Esophagus (tissue), 2 donors: Measurements from ENCODE around the gene DCTN4. TPM values are rescaled to one million over a fixed set of nuclear protein-coding genes. Genes with fewer than 3 reads are reported as not detected.

Source experiments
- H3K27ac ChIP-seq, 2 donors: one replicate each; pipeline ENCODE4 v1.5.1; 2013; ENCODE audit warnings: low read depth in 2 of 2, mild to moderate bottlenecking in 2 of 2, inconsistent platforms in 1 of 2, low read length in 1 of 2, moderate library complexity in 1 of 2
- H3K27me3 ChIP-seq, 2 donors: one replicate each; pipeline ENCODE4 v1.6.1; 2013; ENCODE audit warnings: low read length in 2 of 2, control low read depth in 1 of 2, mild to moderate bottlenecking in 1 of 2; ENCODE audit not compliant: insufficient read depth in 2 of 2, control insufficient read depth in 1 of 2
- H3K36me3 ChIP-seq, 2 donors: one replicate each; pipeline ENCODE4 v1.6.1; 2013; ENCODE audit warnings: low read length in 1 of 2; ENCODE audit not compliant: control insufficient read depth in 2 of 2, insufficient read depth in 2 of 2
- H3K4me1 ChIP-seq, 2 donors: one replicate each; pipeline ENCODE4 v1.6.1; 2013; ENCODE audit warnings: low read length in 1 of 2; ENCODE audit not compliant: control insufficient read depth in 2 of 2, insufficient read depth in 2 of 2
- H3K4me3 ChIP-seq, 2 donors: one replicate each; pipeline ENCODE4 v1.5.1; 2013; ENCODE audit warnings: low read length in 2 of 2, mild to moderate bottlenecking in 2 of 2, low read depth in 1 of 2, moderate library complexity in 1 of 2
- H3K9me3 ChIP-seq, 2 donors: one replicate each; pipeline ENCODE4 v1.6.1; 2013; ENCODE audit warnings: mild to moderate bottlenecking in 2 of 2, low read depth in 1 of 2, low read length in 1 of 2, moderate library complexity in 1 of 2; ENCODE audit not compliant: control insufficient read depth in 2 of 2, insufficient read depth in 1 of 2
- WGBS, 2 donors: extraction: QIAGEN DNeasy Blood & Tissue Kit; methylation state at CpG; one replicate each; pipeline ENCODE4 v1.1.7; 2013; 5-methylcytosine and 5-hydroxymethylcytosine counted together
- polyA plus RNA-seq, 2 donors: library from polyadenylated mRNA; stranded (reverse); fragments of 200-250 nt; gene quantifications; one replicate each; pipeline ENCODE4 v1.2.3, GENCODE V29; 2013
- donor health status: healthy with polysubstance abuse.
- donor health status: Bipolar disorder and iron deficiency.

The DCTN4 gene
- polyA plus RNA-seq, 2 donors, result 15.5 to 15.7 TPM

DNA sequence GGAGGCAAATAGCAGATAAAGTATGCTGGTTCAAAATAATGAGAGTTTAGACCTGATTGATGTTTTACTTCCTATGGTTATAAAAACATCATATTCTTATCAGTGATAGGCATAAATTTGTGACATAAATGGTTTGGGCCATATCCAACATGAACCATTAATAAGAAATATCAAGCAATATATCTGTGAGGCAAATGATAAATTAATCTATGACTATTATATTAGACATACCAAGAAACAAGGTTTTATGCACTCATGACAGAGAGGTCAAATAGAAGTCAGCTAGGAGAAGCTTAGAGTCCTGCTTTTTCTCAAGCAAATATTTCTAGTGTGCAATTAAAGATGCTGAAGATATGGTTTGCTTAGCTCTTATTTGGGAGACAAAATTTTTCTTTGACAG, 30.2 kb upstream of the DCTN4 start:
- Histone ChIP-seq H3K4me3 (no peak overlapping the region), H3K27me3 (no peaks in the 10 kb centered on the region), H3K27ac (no peak overlapping the region), H3K36me3 (no peaks in the 10 kb centered on the region), H3K9me3 (no peaks in the 10 kb centered on the region), H3K4me1 (peaks cover 0 to 6% of the 10 kb centered on the region in 2 donors)

DNA sequence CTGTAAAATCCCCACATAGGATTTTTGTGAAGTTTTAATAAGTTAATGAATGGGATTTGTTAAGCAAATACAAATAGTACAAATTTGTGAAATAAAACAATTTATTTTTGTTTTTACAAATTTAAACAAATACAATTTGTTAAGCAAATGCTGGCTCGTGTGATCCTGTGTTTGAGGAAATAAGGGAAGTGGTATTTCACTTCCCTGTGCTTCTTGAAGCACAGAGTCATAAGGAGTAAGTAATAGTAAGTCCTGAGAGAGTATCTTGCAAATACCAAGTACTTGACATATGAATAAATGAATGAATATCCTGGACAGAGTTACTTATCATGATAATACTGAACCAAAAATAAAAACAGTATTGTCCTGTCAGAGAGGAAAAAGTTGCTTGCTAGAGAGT, 28.8 kb upstream of the DCTN4 start:
- H3K4me3 ChIP-seq, result no peak overlapping the region
- 38 to 42% methylated on average over 1 of the region's 1 CpG for whole genome bisulfite sequencing, 2 donors
- H3K36me3 ChIP-seq, result no peaks in the 10 kb centered on the region
- H3K27ac ChIP-seq, result no peak overlapping the region
- no peaks in the 10 kb centered on the region for H3K27me3 ChIP-seq
- peaks cover 0 to 11% of the 10 kb centered on the region in 2 donors for H3K4me1 ChIP-seq
- H3K9me3 ChIP-seq, result no peaks in the 10 kb centered on the region

DNA sequence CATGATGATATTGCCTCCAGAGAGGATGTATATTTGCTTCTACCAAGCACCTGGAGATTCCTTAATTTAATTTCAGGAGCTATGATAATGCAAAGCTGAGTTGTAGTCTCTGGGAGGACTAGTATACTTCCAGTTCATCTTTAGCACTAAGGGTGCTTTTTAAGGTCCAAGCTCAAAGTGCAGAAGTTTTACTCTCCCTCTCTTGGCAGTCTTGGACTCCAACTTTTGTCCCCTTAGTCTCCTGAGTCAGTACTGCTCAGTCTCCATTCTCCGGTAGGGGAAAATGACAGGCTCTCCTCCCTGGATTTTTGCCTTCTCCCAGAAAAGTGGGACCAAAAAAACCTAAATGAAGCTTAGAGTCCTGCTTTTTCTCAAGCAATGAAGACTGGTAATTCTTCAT, 28.1 kb upstream of the DCTN4 start:
- Histone ChIP-seq H3K27ac (no peak overlapping the region), H3K36me3 (no peaks in the 10 kb centered on the region), H3K4me1 (peaks cover 2 to 11% of the 10 kb centered on the region in 2 donors), H3K27me3 (no peaks in the 10 kb centered on the region), H3K4me3 (no peak overlapping the region), H3K9me3 (no peaks in the 10 kb centered on the region)
- 86 to 90% methylated on average over 1 of the region's 1 CpG for WGBS, 2 donors

DNA sequence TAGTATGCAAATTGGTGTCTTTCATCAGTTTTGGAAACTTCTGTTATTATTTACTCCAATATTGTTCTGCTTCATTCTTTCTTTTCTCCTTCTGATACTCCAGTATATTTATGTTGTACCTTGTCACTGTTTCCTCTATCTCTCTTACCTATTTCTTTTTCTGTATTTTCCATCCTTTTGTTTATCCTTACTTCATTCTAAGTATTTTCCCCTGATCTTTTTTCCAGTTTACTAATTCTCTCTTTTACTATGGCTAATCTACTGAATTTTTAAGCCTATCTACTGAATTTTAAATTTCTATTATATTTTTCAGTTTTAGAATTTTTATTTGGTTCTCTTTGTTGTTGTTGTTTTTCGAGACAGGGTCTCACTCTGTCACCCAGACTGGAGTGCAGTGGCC, 27.1 kb upstream of the DCTN4 start:
- H3K4me3 ChIP-seq, result no peak overlapping the region
- H3K4me1 ChIP-seq, result peaks cover 2 to 16% of the 10 kb centered on the region in 2 donors
- WGBS, 2 donors, result 98 to 100% methylated on average over 1 of the region's 1 CpG
- H3K9me3 ChIP-seq, result no peaks in the 10 kb centered on the region
- no peaks in the 10 kb centered on the region for H3K36me3 ChIP-seq
- no peaks in the 10 kb centered on the region for H3K27me3 ChIP-seq
- H3K27ac ChIP-seq, result no peak overlapping the region

DNA sequence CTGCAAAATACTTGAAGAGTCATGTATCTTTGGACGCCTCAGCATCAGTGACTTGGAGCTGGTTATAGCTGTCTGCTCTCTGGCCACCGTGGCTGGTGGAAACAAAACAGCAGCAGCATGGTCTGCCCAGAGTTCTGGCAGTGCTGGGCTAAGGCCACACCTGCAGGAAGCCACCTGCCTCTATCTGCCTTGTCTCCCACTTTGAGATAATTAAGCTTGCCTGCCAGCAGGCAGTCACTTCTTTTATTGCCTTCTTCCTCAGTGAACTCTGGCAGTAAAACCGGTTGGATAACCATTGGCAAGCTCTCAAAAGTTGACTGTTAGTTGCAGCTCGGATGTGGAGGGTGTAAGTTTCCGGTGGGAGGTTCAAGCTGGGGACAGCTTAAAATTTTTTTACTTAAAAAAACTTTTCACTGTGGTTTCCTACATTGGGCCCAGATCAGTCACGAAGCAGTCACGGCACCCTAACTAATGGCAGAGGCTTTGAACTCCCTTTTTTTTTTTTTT, 24.7 kb upstream of the DCTN4 start:
- Histone ChIP-seq H3K27ac (peak overlapping the region; percentile 95 to 96), H3K4me1 (peaks cover 8 to 21% of the 10 kb centered on the region in 2 donors), H3K4me3 (no peak overlapping the region), H3K36me3 (no peaks in the 10 kb centered on the region), H3K9me3 (no peaks in the 10 kb centered on the region), H3K27me3 (no peaks in the 10 kb centered on the region)
- 1 to 3% methylated on average over 7 of the region's 7 CpGs for WGBS, 2 donors

DNA sequence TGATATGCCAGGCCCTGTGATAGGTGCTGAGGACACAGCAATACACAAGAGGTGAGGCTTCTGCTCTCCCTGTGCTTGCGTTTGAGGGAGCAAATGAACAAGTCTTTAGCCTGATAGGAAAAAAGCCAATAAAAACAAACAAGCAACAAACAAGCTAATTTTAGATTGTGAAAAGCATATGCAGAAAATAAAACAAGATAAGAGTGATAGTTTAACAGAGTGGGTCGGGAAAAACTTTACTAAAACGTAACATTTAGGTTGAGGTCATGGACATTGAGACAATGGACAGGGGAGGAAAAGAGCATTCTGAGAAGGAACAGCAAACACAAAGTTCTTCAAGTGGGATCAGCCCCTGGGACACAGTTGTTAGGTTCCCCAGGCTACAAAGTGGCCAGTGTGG, 24.0 kb upstream of the DCTN4 start:
- Histone ChIP-seq H3K4me3 (no peak overlapping the region), H3K4me1 (peaks cover 8 to 21% of the 10 kb centered on the region in 2 donors), H3K36me3 (no peaks in the 10 kb centered on the region), H3K27me3 (no peaks in the 10 kb centered on the region), H3K9me3 (no peaks in the 10 kb centered on the region), H3K27ac (peak overlapping the region; percentile 95 to 96)
- WGBS, 2 donors, result 42 to 49% methylated on average over 3 of the region's 3 CpGs

DNA sequence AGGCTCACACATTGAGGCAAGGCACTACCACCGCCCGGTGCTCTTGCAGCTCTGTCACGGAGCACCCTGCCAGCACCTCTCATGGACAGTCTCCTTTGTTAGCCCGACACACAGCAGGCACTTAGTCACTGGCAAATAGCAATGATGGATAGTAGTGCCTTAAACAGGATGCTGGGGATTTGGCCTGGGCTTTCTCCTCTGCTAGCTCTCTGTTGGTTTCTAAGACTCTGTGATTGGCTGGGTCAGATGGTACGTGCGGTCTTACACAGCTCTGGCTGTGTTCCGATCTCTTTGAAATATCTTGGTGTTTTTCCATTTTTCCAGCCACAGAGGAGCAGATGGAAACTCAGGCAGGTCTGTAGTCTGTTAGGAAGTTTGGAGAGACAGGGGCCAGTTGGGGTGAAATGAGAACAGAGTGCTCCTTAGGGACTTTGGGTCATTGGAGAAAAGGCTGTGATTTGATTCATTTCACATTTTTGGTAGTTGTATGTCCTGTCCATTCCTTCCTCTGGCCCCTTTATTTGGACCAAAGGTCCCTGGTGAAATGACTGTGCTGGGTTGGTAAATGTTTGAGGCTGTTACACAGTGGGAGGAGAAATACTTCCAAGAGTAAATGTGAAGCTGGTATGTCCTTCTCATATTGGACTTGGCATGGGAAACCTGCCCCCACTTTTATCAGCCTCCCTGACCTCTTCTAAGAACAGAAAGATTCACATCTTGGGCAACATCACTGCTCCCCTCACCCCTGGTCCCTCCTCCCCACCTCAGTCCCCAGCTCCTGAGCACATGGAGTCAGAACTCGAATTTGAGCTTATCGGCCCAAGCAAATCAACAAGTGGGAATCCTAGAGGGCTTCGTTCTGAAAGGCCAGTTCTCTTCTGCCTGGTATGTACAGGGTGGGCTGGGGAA, 23.1 kb upstream of the DCTN4 start:
- Histone ChIP-seq H3K9me3 (no peaks in the 10 kb centered on the region), H3K27me3 (no peaks in the 10 kb centered on the region), H3K4me1 (peaks cover 8 to 21% of the 10 kb centered on the region in 2 donors), H3K36me3 (no peaks in the 10 kb centered on the region), H3K4me3 (no peak overlapping the region), H3K27ac (peak overlapping the region; percentile 88 to 96)
- WGBS, 2 donors, result 40 to 48% methylated on average over 10 of the region's 10 CpGs

DNA sequence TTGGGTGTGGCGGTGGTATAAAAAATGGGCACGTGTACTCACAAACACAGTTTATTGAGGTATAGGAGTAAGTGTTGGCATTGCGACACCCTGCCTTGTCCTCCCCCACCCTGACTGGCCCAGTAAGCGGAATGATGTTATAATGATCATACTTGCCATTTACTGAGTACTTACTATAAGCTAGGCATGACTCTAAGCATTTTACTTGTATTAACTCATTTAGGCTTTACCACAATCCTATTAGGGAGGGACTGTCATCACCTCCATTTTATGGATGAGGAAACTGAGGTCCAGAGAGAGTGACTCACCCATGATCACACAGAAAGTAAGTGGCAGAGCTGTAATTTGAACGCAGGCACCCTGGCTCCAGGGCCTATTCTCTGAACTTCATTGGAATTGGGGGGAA, 22.0 kb upstream of the DCTN4 start:
- no peak overlapping the region for H3K4me3 ChIP-seq
- no peaks in the 10 kb centered on the region for H3K9me3 ChIP-seq
- H3K36me3 ChIP-seq, result no peaks in the 10 kb centered on the region
- WGBS, 2 donors, result 55 to 63% methylated on average over 5 of the region's 5 CpGs
- H3K4me1 ChIP-seq, result peaks cover 8 to 21% of the 10 kb centered on the region in 2 donors
- H3K27me3 ChIP-seq, result no peaks in the 10 kb centered on the region
- H3K27ac ChIP-seq, result peak overlapping the region; percentile 88 to 96

DNA sequence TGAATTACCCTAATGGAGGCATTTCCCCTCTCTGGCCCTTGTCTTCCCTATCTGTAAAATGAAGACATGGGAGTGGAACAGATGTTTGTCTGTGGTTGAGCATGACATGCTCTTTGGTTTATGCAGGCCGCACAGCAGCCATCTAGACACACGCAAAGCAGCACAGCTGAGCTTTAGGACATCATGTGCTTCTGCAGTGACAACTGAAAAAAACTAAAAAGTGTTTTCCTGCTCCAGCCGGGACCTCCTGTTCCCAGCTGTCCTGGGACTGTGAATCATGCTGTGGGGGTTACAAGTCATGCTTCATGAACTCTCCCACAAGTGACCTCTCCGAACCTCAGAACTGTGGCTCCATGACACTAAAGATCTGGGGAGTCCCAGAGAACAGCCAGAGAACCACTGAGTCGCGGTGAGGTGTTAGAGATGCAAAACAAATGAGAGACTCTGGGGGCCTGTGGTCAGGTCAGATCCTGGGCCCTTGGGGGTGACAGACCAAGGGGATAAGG, 21.4 kb upstream of the DCTN4 start:
- 55 to 59% methylated on average over 6 of the region's 6 CpGs for WGBS, 2 donors

More for the DNA sequence above, 21.4 kb upstream of the DCTN4 start:
- no peaks in the 10 kb centered on the region for H3K9me3 ChIP-seq
- no peaks in the 10 kb centered on the region for H3K36me3 ChIP-seq
- no peaks in the 10 kb centered on the region for H3K27me3 ChIP-seq
- peak overlapping the region; percentile 88 to 96 for H3K27ac ChIP-seq
- H3K4me3 ChIP-seq, result peak overlapping the region in 1 of 2 donors; percentile 67
- H3K4me1 ChIP-seq, result peaks cover 8 to 21% of the 10 kb centered on the region in 2 donors
